HepG2 (cell line): ENCODE data around the gene TCF7L2. TPM values are rescaled to one million over a fixed set of nuclear protein-coding genes. Genes with fewer than 3 reads are reported as not detected.

ENCODE experiments used
- DR1 ChIP-seq: sonication (generic); formaldehyde crosslinking; IDR thresholded peaks from 2 replicates; pipeline ENCODE4 v1.8.0; 2021; ENCODE audit warnings: mild to moderate bottlenecking, missing genetic modification reagents, inconsistent platforms
- HHEX ChIP-seq: IDR thresholded peaks from 2 replicates; pipeline ENCODE4 v1.6.1; 2016; ENCODE audit warnings: control low read depth
- MNT ChIP-seq: fragments of 450-650 bp; IDR thresholded peaks from 2 replicates; pipeline ENCODE4 v1.6.1; 2016
- MTA3 ChIP-seq: sonication (generic); formaldehyde crosslinking; IDR thresholded peaks from 2 replicates; pipeline ENCODE4 v1.4.0; 2020; ENCODE audit warnings: missing genetic modification reagents
- NFAT5 ChIP-seq: sonication (generic); formaldehyde crosslinking; IDR thresholded peaks from 2 replicates; pipeline ENCODE4 v1.4.0; 2020; ENCODE audit warnings: missing genetic modification reagents
- NFKB2 ChIP-seq: sonication (generic); formaldehyde crosslinking; IDR thresholded peaks from 2 replicates; pipeline ENCODE4 v1.4.0; 2020; ENCODE audit warnings: missing genetic modification reagents, borderline replicate concordance
- PRPF4 ChIP-seq: fragments of 200-400 bp; formaldehyde crosslinking; IDR thresholded peaks from 2 replicates; pipeline ENCODE4 v1.6.1; 2016; ENCODE audit warnings: low read length, low read depth; ENCODE audit not compliant: poor library complexity, severe bottlenecking
- RBFOX2 ChIP-seq: fragments of 200-400 bp; formaldehyde crosslinking; IDR thresholded peaks from 2 replicates; pipeline ENCODE4 v1.6.1; 2017; ENCODE audit warnings: low read depth, mild to moderate bottlenecking, low read length
- RNF219 ChIP-seq: sonication (generic); formaldehyde crosslinking; IDR thresholded peaks from 2 replicates; pipeline ENCODE4 v1.5.0; 2020; ENCODE audit warnings: mild to moderate bottlenecking, missing genetic modification reagents
- SRSF1 ChIP-seq: fragments of 200-400 bp; formaldehyde crosslinking; optimal IDR thresholded peaks from 2 replicates; pipeline ENCODE3; 2017; ENCODE audit warnings: mild to moderate bottlenecking, low read depth, low read length, moderate library complexity
- ZBTB7B ChIP-seq: sonication (generic); formaldehyde crosslinking; IDR thresholded peaks from 2 replicates; pipeline ENCODE4 v1.4.0; 2020; ENCODE audit warnings: missing genetic modification reagents
- ZNF280B ChIP-seq: sonication (generic); formaldehyde crosslinking; IDR thresholded peaks from 2 replicates; pipeline ENCODE4 v1.5.0; 2020; ENCODE audit warnings: missing genetic modification reagents, mild to moderate bottlenecking, borderline replicate concordance
- ZNF552 ChIP-seq: sonication (generic); formaldehyde crosslinking; IDR thresholded peaks from 2 replicates; pipeline ENCODE4 v1.9.0; 2022; ENCODE audit warnings: missing genetic modification reagents, mild to moderate bottlenecking, borderline replicate concordance
- ZNF766 ChIP-seq: sonication (generic); formaldehyde crosslinking; IDR thresholded peaks from 2 replicates; pipeline ENCODE4 v1.5.0; 2020; ENCODE audit warnings: missing genetic modification reagents, borderline replicate concordance
- ZNF772 ChIP-seq: sonication (generic); formaldehyde crosslinking; IDR thresholded peaks from 2 replicates; pipeline ENCODE4 v1.5.0; 2020; ENCODE audit warnings: mild to moderate bottlenecking, missing genetic modification reagents
- ZXDC ChIP-seq: sonication (generic); formaldehyde crosslinking; IDR thresholded peaks from 2 replicates; pipeline ENCODE4 v1.5.0; 2020; ENCODE audit warnings: mild to moderate bottlenecking, missing genetic modification reagents
- polyA plus RNA-seq, 8 experiments: library from polyadenylated mRNA; depleted of rRNA in 3 of 8; stranded (reverse) in 7 of 8; unstranded in 1 of 8; fragments of >200 nt; fragmentation: Illumina TruSeq in 4 of 8; extraction: Trizol in 4 of 8; gene quantifications; 2 replicates each; pipeline versions ENCODE4 v1.2.1 to v1.2.3, GENCODE V29; 2011 to 2016; ENCODE audit warnings: low read depth in 4 of 8, missing spikeins in 1 of 8, mixed read lengths in 1 of 8; ENCODE audit not compliant: insufficient read depth in 1 of 8
- total RNA-seq, 5 experiments: library from RNA; depleted of rRNA; stranded (reverse); fragments of >200 nt; fragmentation: Illumina TruSeq; extraction: Trizol; gene quantifications; 2 replicates each; pipeline ENCODE4 v1.2.3, GENCODE V29; 2016; ENCODE audit warnings: low read depth in 1 of 5

Gene TCF7L2
- total and polyA plus RNA-seq, 2 of the 13 experiments (the other 11 are each of a cell fraction or from before 2014, with no cell fraction given) = 3.9 to 13.7 TPM

- TF ChIP-seq ZNF772 (CRISPR knock-in tag) (peak; percentile 34; the same call in 1 of the 2 replicates), MNT (peak; percentile 47), MTA3 (CRISPR knock-in tag) (no peak), ZNF280B (no peak), NFAT5 (CRISPR knock-in tag) (no peak), HHEX (CRISPR knock-in tag) (peak; percentile 18; the same call in 1 of the 2 replicates), SRSF1 (no peak), RNF219 (no peak), RBFOX2 (no peak), PRPF4 (no peak), ZNF766 (CRISPR knock-in tag) (0 out of 2 replicates have a peak, but pooled peaks have one; percentile 54), DR1 (no peak), ZNF552 (CRISPR knock-in tag) (no peak), NFKB2 (CRISPR knock-in tag) (no peak), ZXDC (no peak), ZBTB7B (CRISPR knock-in tag) (peak; percentile 72)
These were observed 123.6 kb downstream of the TCF7L2 start (continued) for GRCh38 chr10:113073549-113074189.
